GM13976 (cell line): ENCODE results near the gene TRAM2.
"Not testable (repeated sequence)": the region's sequence is repeated elsewhere in the genome, so short reads cannot be mapped to it uniquely, and the experiment has no call there.

ENCODE experiments used
- DNase-seq: peaks from one replicate; pipeline ENCODE4 v3.0.0; 2012; ENCODE audit warnings: low spot score
- in situ Hi-C: fragments of 300-500 bp; cut with MboI; formaldehyde crosslinking; loops from one replicate; pipeline ENCODE4 v1.12.0; 2022; ENCODE audit warnings: low sequenced_read_pairs, mixed read lengths, inconsistent platforms; ENCODE audit not compliant: unreplicated experiment
- TF ChIP-seq, protein P1 (sequence below): IDR thresholded peaks from 2 replicates; pipeline ENCODE4 v1.5.1; 2012; ENCODE audit warnings: borderline replicate concordance, mild to moderate bottlenecking; ENCODE audit not compliant: insufficient read depth; ENCODE audit errors: extremely low read depth, missing control alignments, control extremely low read depth

TRAM2 gene

GRCh38 chr6:52482903-52483670 lies 93.8 kb downstream of the TRAM2 start:
- no peak for DNase-seq
- TF ChIP-seq, protein P1, sequence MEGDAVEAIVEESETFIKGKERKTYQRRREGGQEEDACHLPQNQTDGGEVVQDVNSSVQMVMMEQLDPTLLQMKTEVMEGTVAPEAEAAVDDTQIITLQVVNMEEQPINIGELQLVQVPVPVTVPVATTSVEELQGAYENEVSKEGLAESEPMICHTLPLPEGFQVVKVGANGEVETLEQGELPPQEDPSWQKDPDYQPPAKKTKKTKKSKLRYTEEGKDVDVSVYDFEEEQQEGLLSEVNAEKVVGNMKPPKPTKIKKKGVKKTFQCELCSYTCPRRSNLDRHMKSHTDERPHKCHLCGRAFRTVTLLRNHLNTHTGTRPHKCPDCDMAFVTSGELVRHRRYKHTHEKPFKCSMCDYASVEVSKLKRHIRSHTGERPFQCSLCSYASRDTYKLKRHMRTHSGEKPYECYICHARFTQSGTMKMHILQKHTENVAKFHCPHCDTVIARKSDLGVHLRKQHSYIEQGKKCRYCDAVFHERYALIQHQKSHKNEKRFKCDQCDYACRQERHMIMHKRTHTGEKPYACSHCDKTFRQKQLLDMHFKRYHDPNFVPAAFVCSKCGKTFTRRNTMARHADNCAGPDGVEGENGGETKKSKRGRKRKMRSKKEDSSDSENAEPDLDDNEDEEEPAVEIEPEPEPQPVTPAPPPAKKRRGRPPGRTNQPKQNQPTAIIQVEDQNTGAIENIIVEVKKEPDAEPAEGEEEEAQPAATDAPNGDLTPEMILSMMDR: no peak
- in situ Hi-C loops: no loop called here

- TF ChIP-seq, protein P1: no peak
- no peak for DNase-seq
- in situ Hi-C loops: no loop called here
Observed at GRCh38 chr6:52475307-52475706, 101.6 kb downstream of the TRAM2 start.

DNA sequence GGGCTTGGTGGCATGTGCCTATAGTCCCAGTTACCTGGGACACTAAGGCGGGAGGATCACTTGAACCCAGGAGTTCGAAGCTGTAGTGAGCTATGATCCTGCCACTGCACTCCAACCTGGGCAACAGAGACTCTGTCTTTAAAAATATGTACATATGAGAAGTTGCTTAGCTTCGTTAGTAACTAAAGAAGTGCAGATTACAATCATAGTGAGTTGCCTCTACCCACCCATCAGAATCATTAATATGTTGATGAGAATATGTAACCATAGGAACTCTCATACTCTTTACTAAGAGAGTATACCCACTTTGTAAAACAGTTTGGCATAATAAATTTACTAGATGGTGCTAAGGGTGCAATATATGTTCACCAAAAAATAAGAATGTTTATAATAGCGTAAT lies 102.7 kb downstream of the TRAM2 start:
- DNase-seq: no peak
- TF ChIP-seq, protein P1: no peak
- in situ Hi-C loops: no loop called here

GRCh38 chr6:52461194-52461593 lies 115.7 kb downstream of the TRAM2 start:
- in situ Hi-C loops, DNase-seq: not testable (repeated sequence)

DNA sequence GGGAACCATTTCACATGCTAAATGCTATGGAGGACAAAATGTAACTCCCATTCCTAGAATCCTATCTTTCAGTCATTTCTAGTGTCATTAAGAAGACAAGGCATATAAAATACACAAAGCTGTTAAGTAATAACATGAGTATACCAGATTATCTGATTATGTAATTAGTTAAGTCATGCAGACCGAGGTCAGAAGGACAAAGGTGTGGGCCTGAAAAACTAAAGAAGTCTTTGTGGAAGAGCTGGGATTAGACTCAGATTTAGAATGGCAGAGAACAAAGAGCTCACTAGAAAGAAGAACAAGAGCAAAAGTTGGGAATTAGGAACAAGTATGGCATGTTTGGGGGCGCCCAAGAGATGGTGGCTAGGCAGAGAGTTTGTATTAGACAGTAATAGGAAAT lies 119.8 kb downstream of the TRAM2 start:
- in situ Hi-C loops: no loop called here
- TF ChIP-seq, protein P1: no peak
- DNase-seq: no peak

DNA sequence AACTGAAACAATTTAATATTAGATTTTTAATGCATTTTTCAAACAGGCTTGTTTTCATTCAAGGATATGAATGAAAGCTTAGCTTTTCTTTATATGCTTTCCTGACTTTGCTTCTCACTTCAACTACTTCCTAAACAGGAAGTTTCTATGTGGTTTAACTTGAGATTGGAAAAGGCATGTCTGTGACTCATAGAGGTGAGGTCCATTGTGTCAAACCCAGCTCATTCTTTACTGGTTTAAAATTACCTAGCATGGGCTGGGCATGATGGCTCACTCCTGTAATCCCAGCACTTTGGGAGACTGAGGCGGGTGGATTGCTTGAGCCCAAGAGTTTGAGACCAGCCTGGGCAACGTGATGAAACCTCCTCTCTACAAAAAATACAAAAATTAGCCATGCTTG lies 122.3 kb downstream of the TRAM2 start:
- in situ Hi-C loops: no loop called here
- TF ChIP-seq, protein P1: no peak
- no peak for DNase-seq
